ENCODE measurements around the gene NRIP3.

DNA sequence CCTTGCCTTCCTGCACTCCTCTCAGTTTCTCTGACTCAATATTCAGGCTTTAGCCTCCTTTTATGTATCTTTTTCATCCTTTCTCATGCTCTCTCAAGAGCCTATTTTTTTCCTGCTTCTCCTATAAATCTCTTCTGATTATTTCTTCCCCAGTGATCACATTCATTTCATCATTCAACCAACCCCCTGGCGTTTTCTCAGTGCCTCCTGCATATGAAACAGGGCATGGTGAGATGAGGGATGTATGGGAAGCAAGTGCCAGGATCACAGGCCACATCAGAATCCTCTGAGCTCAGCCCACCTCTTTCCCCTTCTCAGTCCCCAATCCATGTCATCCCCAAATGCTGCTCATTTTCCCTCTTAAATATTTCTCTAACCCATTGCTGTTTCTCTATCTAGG, 38.7 kb upstream of the NRIP3 start:
- TF ChIP-seq, protein P1, sequence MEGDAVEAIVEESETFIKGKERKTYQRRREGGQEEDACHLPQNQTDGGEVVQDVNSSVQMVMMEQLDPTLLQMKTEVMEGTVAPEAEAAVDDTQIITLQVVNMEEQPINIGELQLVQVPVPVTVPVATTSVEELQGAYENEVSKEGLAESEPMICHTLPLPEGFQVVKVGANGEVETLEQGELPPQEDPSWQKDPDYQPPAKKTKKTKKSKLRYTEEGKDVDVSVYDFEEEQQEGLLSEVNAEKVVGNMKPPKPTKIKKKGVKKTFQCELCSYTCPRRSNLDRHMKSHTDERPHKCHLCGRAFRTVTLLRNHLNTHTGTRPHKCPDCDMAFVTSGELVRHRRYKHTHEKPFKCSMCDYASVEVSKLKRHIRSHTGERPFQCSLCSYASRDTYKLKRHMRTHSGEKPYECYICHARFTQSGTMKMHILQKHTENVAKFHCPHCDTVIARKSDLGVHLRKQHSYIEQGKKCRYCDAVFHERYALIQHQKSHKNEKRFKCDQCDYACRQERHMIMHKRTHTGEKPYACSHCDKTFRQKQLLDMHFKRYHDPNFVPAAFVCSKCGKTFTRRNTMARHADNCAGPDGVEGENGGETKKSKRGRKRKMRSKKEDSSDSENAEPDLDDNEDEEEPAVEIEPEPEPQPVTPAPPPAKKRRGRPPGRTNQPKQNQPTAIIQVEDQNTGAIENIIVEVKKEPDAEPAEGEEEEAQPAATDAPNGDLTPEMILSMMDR (IDR thresholded peaks at IDR 0.05 in 4 of 5, conservative IDR thresholded peaks at IDR 0.05 in 1 of 5) = no peak
- TF ChIP-seq POLR2A (IDR thresholded peaks at IDR 0.05) = no peak
